Vagina (tissue), 2 donors: Measurements from ENCODE around the gene CSTF1. TPM values are rescaled to one million over a fixed set of nuclear protein-coding genes. Genes with fewer than 3 reads are reported as not detected.
"Not testable (repeated sequence)": the region's sequence is repeated elsewhere in the genome, so short reads cannot be mapped to it uniquely, and the experiment has no call there.

Source experiments
- DNase-seq, 2 donors: peaks; one replicate each; pipeline ENCODE4 v3.0.0-alpha.2; 2017; ENCODE audit errors: extremely low spot score in 2 of 2
- H3K27ac ChIP-seq: fragments of 200-600 bp; sonication (generic); one replicate; pipeline ENCODE4 v1.5.1; 2019
- H3K27me3 ChIP-seq: fragments of 200-600 bp; sonication (generic); one replicate; pipeline ENCODE4 v1.5.1; 2019
- H3K36me3 ChIP-seq, 2 donors: fragments of 200-600 bp; sonication (generic); one replicate each; pipeline ENCODE4 v1.5.1; 2017 to 2019
- H3K4me1 ChIP-seq: fragments of 200-600 bp; sonication (generic); one replicate; pipeline ENCODE4 v1.5.1; 2019
- H3K4me3 ChIP-seq, 2 donors: fragments of 200-600 bp; sonication (generic); 1 replicate in 1 of 2; 2 replicates in 1 of 2; pipeline ENCODE4 v1.5.1; 2016 to 2019
- H3K9me3 ChIP-seq: fragments of 200-600 bp; sonication (generic); one replicate; pipeline ENCODE4 v1.5.1; 2019
- POLR2A ChIP-seq, 2 donors: fragments of 450-650 bp; IDR thresholded peaks; one replicate each; pipeline ENCODE4 v1.6.1; 2017; ENCODE audit warnings: antibody characterized with exemption in 2 of 2, mild to moderate bottlenecking in 2 of 2, moderate library complexity in 2 of 2
- POLR2AphosphoS5 ChIP-seq, 2 donors: sonication (generic); formaldehyde crosslinking; IDR thresholded peaks; one replicate each; pipeline ENCODE4 v1.9.0; 2017; ENCODE audit warnings: antibody characterized with exemption in 2 of 2, mild to moderate bottlenecking in 2 of 2, low read depth in 1 of 2; ENCODE audit not compliant: insufficient read depth in 1 of 2
- intact Hi-C: fragments of 100-400 bp; cut with DNase I; formaldehyde crosslinking; loops from one replicate; pipeline ENCODE4 v1.15.1; 2023
- total RNA-seq: library from RNA; depleted of rRNA; stranded (reverse); fragments of >200 nt; gene quantifications from one replicate; pipeline ENCODE4 v1.2.3, GENCODE V29; 2016
- TF ChIP-seq, protein P1 (sequence below), 3 experiments: fragments of 450-650 bp in 2 of 3; fragments of 200-600 bp in 1 of 3; sonication (generic) in 1 of 3; IDR thresholded peaks; one replicate each; pipeline ENCODE4 v1.5.1; 2017 to 2019; ENCODE audit warnings: antibody characterized with exemption in 3 of 3, mild to moderate bottlenecking in 2 of 3, moderate library complexity in 2 of 3

The CSTF1 gene
- total RNA-seq, 1 donor from 2014 or later = 27.0 TPM

GRCh38 chr20:56409956-56410355 lies 17.5 kb downstream of the CSTF1 start:
- H3K36me3 ChIP-seq = peaks cover 0 to 36% of the 10 kb centered on the region in 2 donors
- H3K9me3 ChIP-seq = no peaks in the 10 kb centered on the region
- H3K27me3 ChIP-seq = no peaks in the 10 kb centered on the region
- no peak overlapping the region for H3K4me3 ChIP-seq
- no peak for DNase-seq
- intact Hi-C loops = no loop called here
- H3K27ac ChIP-seq = no peak overlapping the region
- TF ChIP-seq POLR2AphosphoS5 (IDR thresholded peaks at IDR 0.05; ENCODE audit: insufficient read depth in 1 of 2, low read depth in 1 of 2) = no peak
- no peak for TF ChIP-seq POLR2A (IDR thresholded peaks at IDR 0.05)
- TF ChIP-seq, protein P1, sequence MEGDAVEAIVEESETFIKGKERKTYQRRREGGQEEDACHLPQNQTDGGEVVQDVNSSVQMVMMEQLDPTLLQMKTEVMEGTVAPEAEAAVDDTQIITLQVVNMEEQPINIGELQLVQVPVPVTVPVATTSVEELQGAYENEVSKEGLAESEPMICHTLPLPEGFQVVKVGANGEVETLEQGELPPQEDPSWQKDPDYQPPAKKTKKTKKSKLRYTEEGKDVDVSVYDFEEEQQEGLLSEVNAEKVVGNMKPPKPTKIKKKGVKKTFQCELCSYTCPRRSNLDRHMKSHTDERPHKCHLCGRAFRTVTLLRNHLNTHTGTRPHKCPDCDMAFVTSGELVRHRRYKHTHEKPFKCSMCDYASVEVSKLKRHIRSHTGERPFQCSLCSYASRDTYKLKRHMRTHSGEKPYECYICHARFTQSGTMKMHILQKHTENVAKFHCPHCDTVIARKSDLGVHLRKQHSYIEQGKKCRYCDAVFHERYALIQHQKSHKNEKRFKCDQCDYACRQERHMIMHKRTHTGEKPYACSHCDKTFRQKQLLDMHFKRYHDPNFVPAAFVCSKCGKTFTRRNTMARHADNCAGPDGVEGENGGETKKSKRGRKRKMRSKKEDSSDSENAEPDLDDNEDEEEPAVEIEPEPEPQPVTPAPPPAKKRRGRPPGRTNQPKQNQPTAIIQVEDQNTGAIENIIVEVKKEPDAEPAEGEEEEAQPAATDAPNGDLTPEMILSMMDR (IDR thresholded peaks at IDR 0.05) = no peak
- H3K4me1 ChIP-seq = no peaks in the 10 kb centered on the region

DNA sequence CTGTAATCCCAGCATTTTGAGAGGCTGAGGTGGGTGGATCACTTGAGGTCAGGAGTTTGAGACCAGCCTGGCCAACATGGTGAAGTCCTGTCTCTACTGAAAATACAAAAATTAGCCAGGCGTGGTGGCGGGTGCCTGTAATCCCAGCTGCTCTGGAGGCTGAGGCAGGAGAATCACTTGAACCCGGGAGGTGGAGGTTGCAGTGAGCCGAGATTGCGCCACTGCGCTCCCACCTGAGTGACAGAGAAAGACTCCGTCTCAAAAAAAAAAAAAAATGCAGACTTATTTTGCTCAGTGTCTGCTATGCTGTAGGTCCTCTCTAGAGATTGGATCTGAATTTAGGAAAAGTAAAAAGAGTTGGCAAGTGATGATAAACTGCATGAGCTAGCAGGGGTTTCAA lies 18.8 kb downstream of the CSTF1 start:
- DNase-seq, intact Hi-C loops: not testable (repeated sequence)

DNA sequence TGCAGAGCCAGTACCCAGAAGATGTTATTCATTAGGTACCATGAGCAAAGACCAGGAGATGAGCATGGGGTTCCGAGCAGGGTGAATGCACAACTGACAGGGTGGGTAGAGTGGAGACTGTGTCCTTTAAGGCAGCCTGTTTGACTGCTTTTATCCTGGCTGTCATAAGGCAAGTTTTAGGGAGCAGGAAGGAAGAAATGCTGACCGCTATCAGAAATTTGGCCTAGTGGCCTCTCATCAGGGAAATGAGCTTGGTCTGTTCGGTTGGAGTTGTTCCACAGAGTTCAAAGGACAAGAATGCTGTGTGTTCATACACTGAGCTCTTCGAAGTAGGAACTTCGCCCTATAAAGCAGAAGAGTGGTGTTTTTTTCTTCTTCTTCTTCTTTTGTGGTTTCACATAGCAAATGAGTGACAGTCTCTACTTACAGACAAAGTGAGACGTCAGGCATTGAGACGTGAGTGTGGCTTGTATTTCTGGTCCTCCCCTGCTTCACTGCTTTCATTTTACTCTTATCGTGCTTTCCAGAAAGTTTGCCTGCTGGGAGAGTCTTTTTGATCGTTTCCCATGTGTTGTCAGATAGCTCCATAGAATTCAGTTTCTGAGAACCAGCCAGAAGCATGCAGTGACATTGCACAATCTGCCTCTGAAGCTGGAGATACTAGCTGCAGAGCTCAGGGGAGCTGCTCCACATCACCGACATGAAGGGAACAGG lies 19.5 kb downstream of the CSTF1 start, which contains the start of gene CASS4:
Gene CASS4 (plus strand): TSS at position 502 of the 714 bp plus-strand sequence. CDS start 199 bp downstream, at position 701.
- H3K27ac ChIP-seq = peak within 1 kb of the TSS; percentile 25
- no peak for DNase-seq

More for the DNA sequence above, 18.8 kb downstream of the CSTF1 start:
- Histone ChIP-seq H3K36me3 (peaks cover 0 to 22% of the 10 kb centered on the region in 2 donors), H3K27ac (peak overlapping the region; percentile 25)
- not testable (repeated sequence) for H3K4me3 ChIP-seq, H3K4me1 ChIP-seq, H3K9me3 ChIP-seq, H3K27me3 ChIP-seq

DNA sequence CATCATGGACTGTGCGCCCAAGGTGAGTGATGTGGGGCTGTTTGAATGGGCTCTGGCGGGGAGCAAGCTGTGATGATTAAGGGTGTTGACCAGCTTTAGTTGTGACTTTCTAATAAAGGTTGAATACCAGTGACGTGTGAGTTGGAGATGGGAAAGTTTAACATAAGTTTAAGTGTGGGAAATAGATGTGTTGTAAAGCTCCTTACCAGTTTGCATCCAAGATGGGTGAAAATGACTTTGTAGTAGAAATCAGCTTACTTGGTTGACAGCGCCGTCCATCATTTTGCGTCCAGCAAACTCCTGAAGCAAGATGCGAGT lies 20.0 kb downstream of the CSTF1 start:
- Histone ChIP-seq H3K4me3 (peak overlapping the region; percentile 8 to 13), H3K4me1 (no peaks in the 10 kb centered on the region), H3K27ac (peak overlapping the region; percentile 25), H3K9me3 (no peaks in the 10 kb centered on the region), H3K27me3 (no peaks in the 10 kb centered on the region), H3K36me3 (peaks cover 0 to 11% of the 10 kb centered on the region in 2 donors)
- TF ChIP-seq, protein P1 (IDR thresholded peaks at IDR 0.05) = no peak
- TF ChIP-seq POLR2AphosphoS5 (IDR thresholded peaks at IDR 0.05; ENCODE audit: insufficient read depth in 1 of 2, low read depth in 1 of 2) = no peak
- TF ChIP-seq POLR2A (IDR thresholded peaks at IDR 0.05) = no peak
- intact Hi-C loops = no loop called here
- no peak for DNase-seq

More for the DNA sequence above, 19.5 kb downstream of the CSTF1 start, which contains the start of gene CASS4:
- Histone ChIP-seq H3K27me3 (no peaks in the 10 kb centered on the region), H3K36me3 (peaks cover 0 to 16% of the 10 kb centered on the region in 2 donors), H3K9me3 (no peaks in the 10 kb centered on the region), H3K4me3 (peak within 1 kb of the TSS; percentile 8 to 13), H3K4me1 (no peaks in the 10 kb centered on the region)
- TF ChIP-seq, protein P1 (IDR thresholded peaks at IDR 0.05) = no peak
- TF ChIP-seq POLR2A (IDR thresholded peaks at IDR 0.05) (no peak), POLR2AphosphoS5 (IDR thresholded peaks at IDR 0.05; ENCODE audit: insufficient read depth in 1 of 2, low read depth in 1 of 2) (no peak)
- intact Hi-C loops = no loop called here

DNA sequence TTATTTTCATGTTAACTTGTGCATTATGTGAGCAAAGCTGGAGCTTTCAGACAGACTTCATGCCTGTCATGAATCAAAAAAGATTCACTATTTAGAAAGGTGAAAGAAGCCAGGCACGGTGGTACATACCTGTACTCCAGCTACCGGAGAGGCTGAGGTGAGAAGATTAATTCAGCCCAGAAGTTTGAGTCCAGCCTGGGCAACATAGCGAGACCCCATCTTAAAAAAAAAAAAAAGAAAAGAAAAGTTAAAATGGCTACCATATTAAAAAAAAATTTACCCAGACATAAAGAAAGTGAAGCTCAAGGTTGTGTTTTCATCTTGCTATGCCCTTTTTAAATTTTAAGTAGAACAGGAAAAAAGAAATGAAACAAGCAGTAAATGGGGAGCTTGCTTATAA lies 20.5 kb downstream of the CSTF1 start:
- Histone ChIP-seq H3K27me3 (no peaks in the 10 kb centered on the region), H3K27ac (no peak overlapping the region), H3K4me1 (no peaks in the 10 kb centered on the region), H3K9me3 (no peaks in the 10 kb centered on the region), H3K4me3 (no peak overlapping the region), H3K36me3 (peaks cover 0 to 6% of the 10 kb centered on the region in 2 donors)
- DNase-seq = no peak
- TF ChIP-seq POLR2A (IDR thresholded peaks at IDR 0.05) = no peak
- TF ChIP-seq POLR2AphosphoS5 (IDR thresholded peaks at IDR 0.05; ENCODE audit: insufficient read depth in 1 of 2, low read depth in 1 of 2) = no peak
- TF ChIP-seq, protein P1 (IDR thresholded peaks at IDR 0.05) = no peak
- intact Hi-C loops = no loop called here
